DOHH2 (cell line): ENCODE data around the gene PROZ.

ENCODE experiments used
- H3F3A ChIP-seq: fragments of 200-600 bp; sonication (generic), shearing (Covaris generic); 2 replicates; pipeline ENCODE4 v1.6.0; 2016; ENCODE audit warnings: antibody characterized with exemption, mild to moderate bottlenecking; ENCODE audit not compliant: control insufficient read depth, insufficient read depth
- H3K27ac ChIP-seq: fragments of 200-600 bp; sonication (generic); 2 replicates; pipeline ENCODE4 v1.5.1; 2014; ENCODE audit warnings: low read depth, mild to moderate bottlenecking, low read length, moderate library complexity
- H3K27me3 ChIP-seq: fragments of 200-600 bp; sonication (generic); 2 replicates; pipeline ENCODE4 v1.6.1; 2014; ENCODE audit warnings: mild to moderate bottlenecking, low read length, mixed read lengths; ENCODE audit not compliant: control insufficient read depth
- H3K36me3 ChIP-seq: fragments of 200-600 bp; sonication (generic); 2 replicates; pipeline ENCODE4 v1.6.1; 2014; ENCODE audit warnings: mild to moderate bottlenecking, low read length, moderate library complexity, mixed read lengths; ENCODE audit not compliant: control insufficient read depth
- H3K4me1 ChIP-seq: fragments of 200-600 bp; sonication (generic); 2 replicates; pipeline ENCODE4 v1.6.1; 2014; ENCODE audit warnings: mild to moderate bottlenecking, low read length, mixed read lengths; ENCODE audit not compliant: control insufficient read depth
- H3K4me2 ChIP-seq: fragments of 200-600 bp; sonication (generic); 2 replicates; pipeline ENCODE4 v1.6.0; 2014; ENCODE audit warnings: mild to moderate bottlenecking, low read length, moderate library complexity
- H3K4me3 ChIP-seq: fragments of 200-600 bp; sonication (generic); 2 replicates; pipeline ENCODE4 v1.5.1; 2014; ENCODE audit warnings: mild to moderate bottlenecking, low read length, mixed read lengths
- H3K79me2 ChIP-seq: fragments of 200-600 bp; sonication (generic); 2 replicates; pipeline ENCODE4 v1.6.1; 2014; ENCODE audit warnings: mild to moderate bottlenecking, low read length, mixed read lengths; ENCODE audit not compliant: control insufficient read depth
- H3K9me2 ChIP-seq: fragments of 200-600 bp; sonication (generic); replicated peaks from 2 replicates; pipeline ENCODE4 v1.6.1; 2014; ENCODE audit warnings: mild to moderate bottlenecking, low read length, mixed read lengths; ENCODE audit not compliant: control insufficient read depth
- H3K9me3 ChIP-seq: fragments of 200-600 bp; sonication (generic); 2 replicates; pipeline ENCODE4 v1.6.1; 2014; ENCODE audit warnings: antibody characterized with exemption, low read length, mixed read lengths; ENCODE audit not compliant: control insufficient read depth, insufficient read depth
- H4K20me1 ChIP-seq: fragments of 200-600 bp; sonication (generic); 2 replicates; pipeline ENCODE4 v1.6.0; 2014; ENCODE audit warnings: low read depth, mild to moderate bottlenecking, antibody characterized with exemption, low read length, moderate library complexity; ENCODE audit not compliant: control insufficient read depth, insufficient read depth
- CTCF ChIP-seq: fragments of 200-600 bp; sonication (generic); IDR thresholded peaks from one replicate; pipeline ENCODE4 v1.5.1; 2014; ENCODE audit warnings: antibody characterized with exemption, mild to moderate bottlenecking, low read depth, low read length; ENCODE audit not compliant: poor library complexity, severe bottlenecking
- EZH2phosphoT487 ChIP-seq: fragments of 200-600 bp; sonication (generic); IDR thresholded peaks from 2 replicates; pipeline ENCODE4 v1.6.1; 2017; ENCODE audit warnings: borderline replicate concordance, mild to moderate bottlenecking, antibody characterized with exemption, low read length, moderate library complexity, mixed read lengths

Gene PROZ

GRCh38 chr13:113196970-113197737 lies 38.7 kb downstream of the PROZ start:
- no peaks in the 10 kb centered on the region for H3K9me3 ChIP-seq
- H3K4me2 ChIP-seq: no peak overlapping the region
- H3K27me3 ChIP-seq: no peaks in the 10 kb centered on the region
- H3K36me3 ChIP-seq: peaks cover 87% of the 10 kb centered on the region
- H4K20me1 ChIP-seq: no peaks in the 10 kb centered on the region; the same call in 1 of the 2 replicates
- H3F3A ChIP-seq: no peaks in the 10 kb centered on the region; the same call in 1 of the 2 replicates
- H3K9me2 ChIP-seq: no peaks in the 10 kb centered on the region
- H3K4me1 ChIP-seq: no peaks in the 10 kb centered on the region
- H3K4me3 ChIP-seq: no peak overlapping the region
- no peak overlapping the region for H3K27ac ChIP-seq
- TF ChIP-seq CTCF: no peak
- TF ChIP-seq EZH2phosphoT487: no peak
- peaks cover 35% of the 10 kb centered on the region for H3K79me2 ChIP-seq

- Histone ChIP-seq H3K27me3 (no peaks in the 10 kb centered on the region), H3K4me1 (peaks cover 29% of the 10 kb centered on the region), H3K4me2 (no peak overlapping the region), H3K9me2 (no peaks in the 10 kb centered on the region), H3K4me3 (no peak overlapping the region), H4K20me1 (peaks cover 12% of the 10 kb centered on the region; the same call in 1 of the 2 replicates), H3K9me3 (no peaks in the 10 kb centered on the region), H3F3A (no peaks in the 10 kb centered on the region; the same call in 1 of the 2 replicates), H3K27ac (no peak overlapping the region), H3K79me2 (peaks cover 82% of the 10 kb centered on the region), H3K36me3 (peaks cover 85% of the 10 kb centered on the region)
- no peak for TF ChIP-seq EZH2phosphoT487
- TF ChIP-seq CTCF: no peak
These were observed 43.4 kb downstream of the PROZ start for GRCh38 chr13:113201815-113202214.

GRCh38 chr13:113202912-113203311 lies 44.5 kb downstream of the PROZ start:
- no peaks in the 10 kb centered on the region for H3K27me3 ChIP-seq
- peaks cover 82% of the 10 kb centered on the region for H3K36me3 ChIP-seq
- no peak overlapping the region for H3K27ac ChIP-seq

More at GRCh38 chr13:113202912-113203311, 44.5 kb downstream of the PROZ start:
- Histone ChIP-seq H3K9me2 (no peaks in the 10 kb centered on the region), H3F3A (no peaks in the 10 kb centered on the region; the same call in 1 of the 2 replicates), H3K4me2 (no peak overlapping the region), H3K9me3 (no peaks in the 10 kb centered on the region), H3K4me1 (peaks cover 37% of the 10 kb centered on the region), H3K79me2 (peaks cover 92% of the 10 kb centered on the region), H3K4me3 (no peak overlapping the region), H4K20me1 (peaks cover 14% of the 10 kb centered on the region; the same call in 1 of the 2 replicates)
- TF ChIP-seq EZH2phosphoT487: no peak
- no peak for TF ChIP-seq CTCF
